Stimulated activated CD4-positive, alpha-beta T cell treated with anti-CD3 and anti-CD28 coated beads, Interleukin-1b, Interleukin-23, amount 100 ng/mL, for 1 hour (primary cell): Measurements from ENCODE around the gene C2CD2L.
"Not testable (repeated sequence)": the region's sequence is repeated elsewhere in the genome, so short reads cannot be mapped to it uniquely, and the experiment has no call there.

ENCODE experiments used
- DNase-seq, 2 donors: peaks; one replicate each; pipeline ENCODE4 v3.0.0-alpha.2; 2020; ENCODE audit warnings: low read depth in 2 of 2

Gene C2CD2L

DNA sequence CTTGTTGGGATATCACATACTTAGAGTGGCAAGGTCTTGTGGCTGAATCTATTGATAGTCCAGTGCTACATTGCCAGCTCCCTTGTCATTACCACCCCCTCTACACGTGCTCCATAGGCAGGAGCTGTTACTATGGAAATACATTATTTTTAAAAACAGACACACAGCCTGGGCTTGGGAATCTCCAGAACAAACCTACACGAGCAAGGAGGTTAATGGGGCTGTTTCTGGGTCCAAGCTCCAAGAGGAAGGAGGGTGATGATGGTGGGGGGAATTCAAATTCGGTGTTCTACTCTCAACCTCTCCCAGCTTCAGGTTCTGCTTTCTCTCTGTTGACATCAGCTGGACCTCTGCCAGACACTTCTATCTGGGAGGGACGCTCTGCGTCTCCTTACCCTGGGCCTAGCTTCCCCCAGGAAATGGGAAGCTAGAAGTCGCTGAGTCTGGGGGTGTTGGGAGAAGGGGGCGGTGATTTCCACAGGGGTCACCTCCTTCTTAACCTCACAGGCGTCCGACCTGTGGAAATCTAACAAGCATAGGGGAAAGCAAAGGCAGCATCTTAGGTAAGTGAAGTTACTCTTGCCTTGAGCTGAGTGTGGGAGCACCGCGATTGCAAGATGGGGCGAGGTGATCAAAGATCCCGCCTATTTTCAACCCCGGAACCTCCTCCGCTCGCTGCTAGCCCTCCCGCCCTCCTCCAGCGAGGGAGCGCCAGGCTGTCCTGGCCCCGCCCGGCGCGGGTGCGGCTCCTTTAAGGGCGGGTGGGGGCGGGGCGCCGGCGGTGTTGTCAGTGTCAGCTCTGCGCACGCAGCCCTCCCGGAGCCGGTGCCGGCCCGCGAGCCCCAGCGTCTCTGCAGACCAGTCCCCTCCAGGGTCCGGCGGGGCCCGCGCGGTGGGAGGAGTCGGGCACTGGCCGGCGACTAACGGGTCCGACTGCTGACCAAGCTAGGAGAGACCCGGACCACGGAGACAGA is at the start of gene C2CD2L:
Gene C2CD2L, plus strand, starts transcription at position 781 of the 974 bp plus-strand sequence. CDS start 398 bp downstream, outside the sequence.
- DNase-seq, result peak; percentile 74 to 76

DNA sequence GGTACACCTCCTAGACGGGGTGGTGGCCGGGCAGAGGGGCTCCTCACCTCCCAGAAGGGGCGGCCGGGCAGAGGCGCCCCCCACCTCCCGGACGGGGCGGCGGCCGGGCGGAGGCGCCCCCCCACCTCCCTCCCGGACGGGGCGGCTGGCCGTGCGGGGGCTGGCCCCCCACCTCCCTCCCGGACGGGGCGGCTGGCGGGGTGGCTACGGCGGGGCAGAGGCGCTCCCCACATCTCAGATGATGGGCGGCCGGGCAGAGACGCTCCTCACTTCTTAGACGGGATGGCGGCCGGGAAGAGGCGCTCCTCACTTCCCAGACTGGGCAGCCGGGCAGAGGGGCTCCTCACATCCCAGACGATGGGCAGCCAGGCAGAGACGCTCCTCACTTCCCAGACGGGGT is 48.0 kb upstream of the C2CD2L start:
- not testable (repeated sequence) for DNase-seq

DNA sequence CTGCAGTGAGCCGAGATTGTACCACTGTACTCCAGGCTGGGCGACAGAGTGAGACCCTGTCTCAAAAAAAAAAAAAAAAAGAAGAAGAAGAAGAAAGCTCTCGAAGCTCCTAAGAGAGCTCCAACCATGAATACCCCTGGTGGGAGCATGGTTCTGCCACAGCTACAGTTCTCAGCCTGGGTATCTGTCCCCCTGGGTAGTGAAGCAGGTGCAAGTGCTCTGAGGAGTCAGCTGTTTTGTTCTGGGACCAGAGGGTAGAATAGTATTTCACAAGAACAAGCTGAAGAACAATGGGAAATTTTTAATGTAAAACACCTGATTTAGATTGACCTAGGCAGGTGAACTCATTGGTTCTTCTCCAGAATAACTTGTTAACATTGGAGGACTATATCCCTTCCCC is 45.9 kb upstream of the C2CD2L start:
- no peak for DNase-seq

DNA sequence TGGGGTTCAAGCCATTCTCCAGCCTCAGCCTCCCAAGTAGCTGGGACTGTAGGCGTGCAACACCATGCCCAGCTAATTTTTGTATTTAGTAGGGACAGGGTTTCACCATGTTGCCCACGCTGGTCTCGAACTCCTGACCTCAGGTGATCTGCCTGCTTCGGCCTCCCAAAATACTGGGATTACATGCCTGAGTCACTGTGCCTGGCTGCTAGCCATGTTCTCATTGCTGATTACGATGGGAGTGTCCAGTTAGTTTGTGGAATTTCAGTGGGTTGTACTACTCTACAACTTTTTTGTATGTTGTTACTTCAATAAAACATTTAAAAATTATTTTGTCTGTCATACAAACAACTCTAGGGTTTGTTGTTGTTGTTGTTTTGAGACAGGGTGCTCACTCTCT is 44.4 kb upstream of the C2CD2L start:
- DNase-seq, result no peak

DNA sequence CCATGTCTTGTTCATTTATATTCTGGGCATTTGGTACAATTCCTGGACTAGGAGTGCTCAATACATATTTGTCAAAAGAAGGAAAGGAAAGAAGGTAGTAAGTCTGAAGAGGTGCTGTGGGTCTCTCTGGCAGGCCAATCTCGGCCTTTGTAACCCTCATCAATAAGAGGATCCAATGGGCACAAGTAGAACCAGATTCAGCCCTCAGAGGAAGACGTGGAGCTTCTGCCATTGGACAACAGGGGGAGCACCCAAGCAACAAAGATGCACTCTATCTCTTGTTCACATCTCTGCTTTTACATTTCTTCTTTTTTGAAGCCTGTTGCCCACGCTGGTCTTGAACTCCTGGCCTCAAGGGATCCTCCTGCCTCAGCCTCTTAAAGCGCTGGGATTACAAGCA is 41.8 kb upstream of the C2CD2L start:
- DNase-seq, result no peak

DNA sequence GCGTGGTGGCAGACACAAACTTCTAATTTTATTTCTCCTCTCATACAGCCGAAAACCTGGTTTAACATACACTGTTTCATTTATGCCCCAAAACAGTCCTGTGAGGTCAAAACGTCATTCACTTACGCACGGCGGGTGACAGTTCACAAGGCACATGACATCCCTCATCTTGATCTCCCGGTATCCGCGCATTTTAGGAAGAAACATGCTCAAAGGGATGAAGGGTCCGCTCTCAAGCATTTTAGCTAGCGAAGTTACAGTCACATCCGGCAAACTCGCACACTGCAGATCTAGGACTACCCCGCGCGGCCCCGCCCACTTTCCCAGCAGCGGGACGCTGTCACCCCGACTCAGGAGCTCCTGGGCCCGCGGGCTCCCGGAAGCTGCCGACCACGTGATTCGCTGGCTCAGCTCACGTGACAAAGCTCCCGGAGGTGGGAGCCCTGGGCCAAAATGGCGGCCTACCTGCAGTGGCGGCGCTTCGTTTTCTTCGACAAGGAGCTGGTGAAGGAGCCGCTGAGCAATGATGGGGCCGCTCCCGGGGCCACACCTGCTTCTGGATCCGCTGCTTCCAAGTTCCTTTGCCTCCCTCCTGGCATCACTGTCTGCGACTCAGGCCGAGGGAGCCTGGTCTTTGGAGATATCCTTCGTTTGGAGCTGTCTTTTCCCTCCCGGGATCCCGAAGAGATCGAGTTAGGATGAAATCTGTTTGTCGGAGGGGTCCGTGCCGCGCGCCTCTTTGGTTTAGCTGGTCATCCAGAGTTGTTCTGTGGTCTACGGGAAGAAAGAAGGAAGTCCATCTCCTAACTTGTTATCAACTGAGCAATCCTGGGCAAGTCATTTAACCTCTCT is 39.5 kb upstream of the C2CD2L start, which contains the start of gene VPS11:
Gene VPS11, plus strand, starts transcription at position 448 of the 852 bp plus-strand sequence. Its CDS starts 6 bp downstream, at position 454.
- DNase-seq, result peak; percentile 93 to 94

DNA sequence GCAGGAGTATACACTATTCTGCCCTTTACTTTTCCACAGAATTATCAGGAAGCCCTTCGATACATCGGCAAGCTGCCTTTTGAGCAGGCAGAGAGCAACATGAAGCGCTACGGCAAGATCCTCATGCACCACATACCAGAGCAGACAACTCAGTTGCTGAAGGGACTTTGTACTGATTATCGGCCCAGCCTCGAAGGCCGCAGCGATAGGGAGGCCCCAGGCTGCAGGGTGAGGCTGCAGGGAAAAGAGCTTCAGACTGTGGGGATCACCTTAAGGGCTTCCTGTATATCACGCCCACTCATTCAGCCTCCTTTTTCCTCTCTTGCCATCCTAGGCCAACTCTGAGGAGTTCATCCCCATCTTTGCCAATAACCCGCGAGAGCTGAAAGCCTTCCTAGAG is 29.3 kb upstream of the C2CD2L start:
- DNase-seq, result no peak

DNA sequence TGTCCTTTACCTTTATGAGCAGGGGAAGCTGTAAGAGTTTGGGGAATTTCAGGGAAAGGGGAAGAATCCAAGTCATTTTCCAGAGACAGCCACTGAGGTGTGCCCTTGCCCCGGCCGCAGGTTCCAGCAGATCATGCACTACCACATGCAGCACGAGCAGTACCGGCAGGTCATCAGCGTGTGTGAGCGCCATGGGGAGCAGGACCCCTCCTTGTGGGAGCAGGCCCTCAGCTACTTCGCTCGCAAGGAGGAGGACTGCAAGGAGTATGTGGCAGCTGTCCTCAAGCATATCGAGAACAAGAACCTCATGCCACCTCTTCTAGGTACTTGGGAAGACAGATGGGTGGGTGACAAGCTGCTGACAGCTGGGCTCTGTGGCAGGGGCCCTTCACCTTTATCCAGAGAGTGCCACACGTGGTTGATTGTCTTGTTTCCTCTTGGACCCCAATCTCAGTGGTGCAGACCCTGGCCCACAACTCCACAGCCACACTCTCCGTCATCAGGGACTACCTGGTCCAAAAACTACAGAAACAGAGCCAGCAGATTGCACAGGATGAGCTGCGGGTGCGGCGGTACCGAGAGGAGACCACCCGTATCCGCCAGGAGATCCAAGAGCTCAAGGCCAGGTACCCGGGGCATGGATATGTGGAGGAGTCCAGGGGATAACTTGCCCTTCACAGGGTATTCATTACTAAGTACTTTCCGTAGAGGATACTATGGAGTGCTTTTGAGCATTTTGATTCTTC is 28.3 kb upstream of the C2CD2L start:
- DNase-seq, result no peak

DNA sequence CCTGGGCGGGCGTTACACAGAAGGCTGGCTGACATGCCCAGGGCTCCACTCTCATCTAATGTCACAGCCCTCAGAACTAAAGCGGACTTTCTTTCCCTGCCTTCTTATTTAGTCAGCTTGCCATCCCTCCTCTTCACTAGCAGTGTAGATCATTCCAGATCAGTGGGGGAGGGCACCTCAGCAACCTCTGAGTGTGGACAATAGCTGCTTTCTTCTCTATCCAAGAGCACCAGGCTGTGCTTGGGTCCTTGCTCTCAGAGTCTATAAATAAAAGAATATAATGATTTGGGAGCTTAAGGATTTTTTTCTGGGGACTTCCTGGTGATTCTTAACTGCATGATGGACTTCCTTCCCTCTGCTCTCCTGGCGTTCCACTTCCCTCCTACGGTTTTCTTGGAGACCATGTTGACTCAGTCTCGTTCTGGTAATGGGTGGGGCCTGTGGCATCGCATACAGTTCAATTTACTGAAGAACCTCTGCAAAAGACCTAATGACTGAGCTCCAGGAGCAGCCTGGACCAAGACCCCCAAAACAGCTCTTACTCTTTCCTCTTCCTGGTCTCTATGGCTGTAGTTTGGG is 25.4 kb upstream of the C2CD2L start:
- DNase-seq, result no peak

DNA sequence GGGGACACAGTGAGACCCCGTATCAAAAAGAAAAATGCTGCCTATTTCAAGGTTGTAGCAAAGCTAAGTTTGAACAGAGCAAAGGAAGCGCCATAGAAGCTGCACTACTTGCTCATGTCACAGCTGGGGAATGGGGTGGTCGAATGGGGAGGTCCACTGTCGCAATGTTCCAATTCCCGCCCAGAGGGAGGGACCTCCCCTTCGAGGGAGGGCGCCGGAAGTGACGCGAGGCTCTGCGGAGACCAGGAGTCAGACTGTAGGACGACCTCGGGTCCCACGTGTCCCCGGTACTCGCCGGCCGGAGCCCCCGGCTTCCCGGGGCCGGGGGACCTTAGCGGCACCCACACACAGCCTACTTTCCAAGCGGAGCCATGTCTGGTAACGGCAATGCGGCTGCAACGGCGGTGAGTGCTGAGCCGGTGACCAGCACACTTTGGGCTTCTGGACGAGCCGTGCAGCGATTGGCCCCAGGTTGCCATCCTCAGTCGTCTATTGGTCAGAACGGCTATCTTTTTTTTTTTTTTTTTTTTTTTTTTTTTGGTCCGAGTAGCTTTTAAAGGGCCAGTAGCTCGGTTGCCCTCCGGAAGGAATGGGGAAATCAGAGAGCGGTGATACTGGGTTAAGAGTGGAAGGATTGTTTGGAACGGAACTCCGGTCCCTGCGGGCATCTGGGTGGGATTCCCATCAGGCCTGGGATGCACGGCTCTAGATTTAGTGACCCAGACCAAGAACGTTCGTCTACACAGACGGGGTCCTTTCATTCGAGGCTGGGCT is 22.3 kb upstream of the C2CD2L start, which contains the start of gene HMBS:
Gene HMBS, plus strand, starts transcription at position 219 of the 774 bp plus-strand sequence. Its CDS starts 153 bp downstream, at position 372.
- peak; percentile 55 to 82 for DNase-seq

DNA sequence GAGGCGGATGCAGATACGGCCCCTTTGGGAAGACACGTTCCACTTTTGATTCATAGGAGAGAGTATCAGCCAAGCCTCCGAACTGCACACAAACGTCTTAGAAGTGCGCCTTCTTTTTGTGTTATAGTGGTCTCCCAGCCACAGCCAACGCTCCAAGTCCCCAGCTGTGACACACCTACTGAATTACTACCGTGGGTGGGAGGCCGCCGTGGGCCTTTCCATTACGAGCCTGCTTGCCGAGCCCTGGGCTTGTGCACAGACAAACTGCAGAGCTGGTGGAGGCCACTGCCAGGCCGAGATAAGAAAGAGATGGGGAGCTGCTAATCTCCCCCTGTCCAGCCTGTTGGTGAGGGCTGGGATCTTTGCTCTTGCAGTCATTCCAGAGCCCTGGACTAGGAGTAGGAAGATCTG is 21.7 kb upstream of the C2CD2L start:
- no peak for DNase-seq

DNA sequence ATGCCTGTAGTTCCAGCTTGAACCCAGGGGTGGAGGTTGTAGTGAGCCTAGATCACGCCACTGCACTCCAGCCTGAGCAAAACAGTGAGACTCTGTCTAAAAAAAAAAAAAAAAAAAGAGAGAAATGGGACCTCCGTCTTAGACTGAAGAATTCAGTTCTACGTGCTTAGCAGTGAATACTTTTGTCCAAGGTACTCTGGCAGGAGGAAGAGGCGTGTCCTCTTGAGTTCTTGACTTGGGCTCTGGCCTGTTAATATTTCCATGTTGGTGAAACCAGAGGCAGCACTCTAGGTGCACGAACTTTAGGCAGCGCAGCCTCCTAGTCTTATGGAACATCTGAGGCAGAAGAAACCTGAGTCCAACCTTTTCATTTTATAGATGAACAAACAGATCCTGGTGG is 20.0 kb upstream of the C2CD2L start:
- no peak for DNase-seq

DNA sequence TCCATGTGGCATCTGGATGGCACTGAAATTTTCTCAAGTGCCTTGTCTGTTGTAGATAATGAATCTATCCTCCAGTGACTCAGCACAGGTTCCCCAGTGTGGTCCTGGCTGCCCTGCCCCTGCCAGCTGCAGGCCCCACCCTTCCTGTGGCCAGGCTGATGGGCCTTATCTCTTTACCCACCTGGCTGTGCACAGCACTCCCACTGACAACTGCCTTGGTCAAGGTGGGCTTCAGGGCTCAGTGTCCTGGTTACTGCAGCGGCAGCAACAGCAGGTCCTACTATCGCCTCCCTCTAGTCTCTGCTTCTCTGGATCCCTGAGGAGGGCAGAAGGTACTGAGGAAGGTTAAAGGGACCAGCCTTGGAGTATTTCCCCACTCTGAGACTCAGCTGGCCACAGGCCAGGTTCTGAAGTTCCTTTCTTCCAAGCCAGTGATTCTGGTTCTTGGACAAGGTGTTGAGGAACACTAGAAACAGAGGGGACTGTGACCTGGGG is 19.4 kb upstream of the C2CD2L start:
- no peak for DNase-seq

DNA sequence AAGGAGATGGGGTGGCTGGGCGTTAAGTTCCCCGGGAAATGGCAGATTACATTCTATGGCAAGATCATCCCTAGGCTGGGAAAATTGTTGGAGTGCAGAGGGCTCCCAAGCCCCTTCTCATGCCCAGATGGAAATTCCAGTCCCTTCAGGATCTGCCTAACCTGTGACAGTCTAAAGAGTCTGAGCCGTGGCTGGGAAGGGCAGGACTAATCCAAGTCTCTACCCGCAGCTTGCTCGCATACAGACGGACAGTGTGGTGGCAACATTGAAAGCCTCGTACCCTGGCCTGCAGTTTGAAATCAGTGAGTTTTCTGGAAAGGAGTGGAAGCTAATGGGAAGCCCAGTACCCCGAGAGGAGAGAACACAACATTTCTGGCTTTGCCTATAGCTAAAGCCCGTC is 18.7 kb upstream of the C2CD2L start:
- DNase-seq, result no peak

DNA sequence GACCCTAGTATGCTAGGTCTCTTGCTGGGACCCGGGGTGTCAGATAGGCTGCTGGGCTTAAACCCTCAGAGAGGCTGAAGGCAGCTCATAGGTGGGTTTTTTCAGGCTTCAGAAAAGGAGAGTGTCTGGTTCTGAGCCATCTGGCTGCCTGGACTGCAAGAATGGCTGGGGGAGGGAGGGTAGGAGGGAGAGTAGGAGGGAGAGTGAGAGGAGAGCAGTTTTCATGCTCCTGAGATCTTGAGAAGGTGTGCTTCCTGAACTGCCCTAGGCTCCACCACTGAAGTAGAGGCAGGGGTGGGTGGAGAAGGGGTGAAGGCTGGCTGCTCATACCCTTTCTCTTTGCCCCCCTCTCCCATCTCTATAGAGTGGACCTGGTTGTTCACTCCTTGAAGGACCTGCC is 17.8 kb upstream of the C2CD2L start:
- no peak for DNase-seq

DNA sequence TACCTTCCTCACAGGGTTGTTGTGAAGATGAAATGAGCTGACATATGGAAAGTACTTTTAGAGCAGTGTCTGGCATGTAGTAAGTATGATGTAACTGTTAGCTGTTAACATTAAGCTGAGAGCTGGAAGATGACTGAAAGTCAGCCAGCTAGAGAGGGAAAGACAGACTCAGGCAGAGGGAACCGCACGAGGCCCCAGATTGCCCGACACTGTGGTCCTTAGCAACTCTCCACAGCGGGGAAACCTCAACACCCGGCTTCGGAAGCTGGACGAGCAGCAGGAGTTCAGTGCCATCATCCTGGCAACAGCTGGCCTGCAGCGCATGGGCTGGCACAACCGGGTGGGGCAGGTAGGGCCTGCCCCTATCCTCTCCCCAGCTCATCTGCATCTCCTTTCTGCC is 16.0 kb upstream of the C2CD2L start:
- DNase-seq, result no peak

DNA sequence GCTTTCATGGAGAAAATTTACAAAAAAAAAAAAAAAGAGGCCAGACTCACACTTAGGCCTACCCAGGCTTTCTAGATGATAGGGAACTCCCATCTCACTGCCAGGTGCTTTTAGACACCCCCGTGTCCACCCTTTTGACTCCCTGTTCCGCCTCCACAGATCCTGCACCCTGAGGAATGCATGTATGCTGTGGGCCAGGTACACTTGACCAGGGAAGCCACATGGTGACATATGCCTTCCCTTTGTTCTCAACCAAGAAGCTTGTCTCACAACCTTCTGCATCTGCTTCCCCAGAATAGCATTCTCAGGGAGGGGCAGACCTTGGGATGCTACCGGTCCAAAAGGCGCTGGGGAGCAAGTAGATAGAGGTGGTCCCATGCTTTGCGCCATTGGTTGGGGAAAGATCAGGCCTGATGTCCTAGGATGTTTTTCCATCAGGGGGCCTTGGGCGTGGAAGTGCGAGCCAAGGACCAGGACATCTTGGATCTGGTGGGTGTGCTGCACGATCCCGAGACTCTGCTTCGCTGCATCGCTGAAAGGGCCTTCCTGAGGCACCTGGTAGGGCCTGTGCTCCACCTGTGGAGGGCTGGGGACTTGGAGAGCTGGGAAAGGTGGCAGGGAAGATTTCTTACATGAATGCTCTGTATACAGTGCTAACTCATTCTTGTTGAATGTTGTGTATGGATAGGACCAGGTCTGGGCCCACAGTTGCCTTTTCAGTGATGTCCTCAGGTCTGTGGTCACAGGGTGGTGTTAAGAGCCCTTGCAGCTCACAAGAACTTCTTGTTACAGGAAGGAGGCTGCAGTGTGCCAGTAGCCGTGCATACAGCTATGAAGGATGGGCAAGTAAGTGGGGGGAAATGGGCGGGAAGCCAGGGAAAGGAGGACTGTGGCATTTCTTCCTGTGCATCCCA is 14.9 kb upstream of the C2CD2L start:
- DNase-seq, result no peak

DNA sequence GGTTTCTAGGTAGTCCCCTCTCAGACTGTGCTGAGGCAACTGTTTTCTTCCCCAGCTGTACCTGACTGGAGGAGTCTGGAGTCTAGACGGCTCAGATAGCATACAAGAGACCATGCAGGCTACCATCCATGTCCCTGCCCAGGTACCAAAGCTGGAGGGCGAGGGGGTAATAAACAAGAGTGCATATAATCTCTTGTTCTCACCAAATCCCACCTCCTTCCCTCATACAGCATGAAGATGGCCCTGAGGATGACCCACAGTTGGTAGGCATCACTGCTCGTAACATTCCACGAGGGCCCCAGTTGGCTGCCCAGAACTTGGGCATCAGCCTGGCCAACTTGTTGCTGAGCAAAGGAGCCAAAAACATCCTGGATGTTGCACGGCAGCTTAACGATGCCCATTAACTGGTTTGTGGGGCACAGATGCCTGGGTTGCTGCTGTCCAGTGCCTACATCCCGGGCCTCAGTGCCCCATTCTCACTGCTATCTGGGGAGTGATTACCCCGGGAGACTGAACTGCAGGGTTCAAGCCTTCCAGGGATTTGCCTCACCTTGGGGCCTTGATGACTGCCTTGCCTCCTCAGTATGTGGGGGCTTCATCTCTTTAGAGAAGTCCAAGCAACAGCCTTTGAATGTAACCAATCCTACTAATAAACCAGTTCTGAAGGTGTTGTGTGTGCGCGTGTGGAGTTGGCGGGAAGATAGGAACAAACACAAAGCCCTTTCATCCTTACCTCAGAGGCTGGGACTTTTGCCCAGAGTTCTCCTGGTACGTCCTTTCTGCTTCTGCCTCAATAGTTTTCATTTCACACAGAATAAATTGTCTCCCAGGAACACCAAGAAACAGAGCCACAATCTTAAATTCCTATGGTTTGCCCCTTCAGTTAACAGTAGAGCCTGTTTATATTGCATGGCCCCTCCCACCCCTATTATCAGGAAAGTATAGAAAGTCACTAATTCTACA is 14.0 kb upstream of the C2CD2L start:
- no peak for DNase-seq
